ENCODE measurements around the gene MACROD2. TPM values are rescaled to one million over a fixed set of nuclear protein-coding genes. Genes with fewer than 3 reads are reported as not detected.

Gene MACROD2
- total and polyA plus RNA-seq, 2 donors (not counting 1 experiment from before 2014, with no cell fraction given) = 5.3 to 6.7 TPM

- no peak overlapping the region for H2AFZ ChIP-seq (ENCODE audit: insufficient read depth, low read depth, low read length, poor library complexity, severe bottlenecking)
- 71% methylated on average over 1 of the region's 1 CpG for WGBS (ENCODE audit: insufficient coverage)
- H3K4me3 ChIP-seq (ENCODE audit: control extremely low read depth in 1 of 5, extremely low read depth in 1 of 5, insufficient read depth in 1 of 5, low read depth in 2 of 5, low read length in 4 of 5) = no peak overlapping the region
- no peak overlapping the region for H3K27ac Mint-ChIP-seq
- ChIA-PET CTCF (no interaction called here), POLR2A (no interaction called here)
- TF ChIP-seq EZH2 (IDR thresholded peaks at IDR 0.05; ENCODE audit: borderline replicate concordance, insufficient read depth, low read depth, low read length, poor library complexity, severe bottlenecking) (no peak), CTCF (IDR thresholded peaks at IDR 0.05) (no peak)
- no peaks in the 10 kb centered on the region for H3K27me3 ChIP-seq (replicated peaks in 1 of 4; ENCODE audit: control extremely low read depth in 1 of 4, control insufficient read depth in 3 of 4, insufficient read depth in 4 of 4, low read length in 3 of 4)
- no peaks in the 10 kb centered on the region for H3K9me3 ChIP-seq (ENCODE audit: control extremely low read depth in 1 of 3, control insufficient read depth in 2 of 3, insufficient read depth in 1 of 3, low read length in 2 of 3)
- no peaks in the 10 kb centered on the region for H4K20me1 ChIP-seq (ENCODE audit: control insufficient read depth, insufficient read depth, low read length, poor library complexity, severe bottlenecking)
- no peaks in the 10 kb centered on the region for H3K79me2 ChIP-seq (ENCODE audit: control insufficient read depth, insufficient read depth, low read length)
- no peak overlapping the region for H3K4me3 Mint-ChIP-seq
- peaks cover 17% of the 10 kb centered on the region for H3K4me1 Mint-ChIP-seq
- no peak for ATAC-seq (ENCODE audit: low read depth)
- peaks cover 6% of the 10 kb centered on the region in 2 donors for H3K4me1 ChIP-seq (ENCODE audit: control insufficient read depth in 2 of 2, insufficient read depth in 2 of 2, low read length in 2 of 2)
- no peak overlapping the region for H3K4me2 ChIP-seq (replicated peaks; ENCODE audit: low read depth, low read length, poor library complexity, severe bottlenecking)
- no peaks in the 10 kb centered on the region for H3K36me3 ChIP-seq (replicated peaks in 1 of 2; ENCODE audit: control extremely low read depth in 1 of 2, control insufficient read depth in 1 of 2, extremely low read depth in 1 of 2, insufficient read depth in 2 of 2, low read length in 1 of 2)
- DNase-seq = no peak
- no peaks in the 10 kb centered on the region for H3K9me3 Mint-ChIP-seq (ENCODE audit: insufficient read depth)
- no peaks in the 10 kb centered on the region for H3K27me3 Mint-ChIP-seq
- H3K9ac ChIP-seq (ENCODE audit: low read length) = no peak overlapping the region
- intact Hi-C loops (cut with micrococcal nuclease) = no loop called here
- no peak overlapping the region for H3K27ac ChIP-seq (ENCODE audit: low read length in 2 of 2)
These were observed 1332.8 kb downstream of the MACROD2 start for GRCh38 chr20:15328084-15328483.

- Histone ChIP-seq H2AFZ (ENCODE audit: insufficient read depth, low read depth, low read length, poor library complexity, severe bottlenecking) (peak overlapping the region; percentile 60), H3K4me3 (ENCODE audit: control extremely low read depth in 1 of 5, extremely low read depth in 1 of 5, insufficient read depth in 1 of 5, low read depth in 2 of 5, low read length in 4 of 5) (peak overlapping the region in 4 of 5 experiments; percentile 9 to 43 (median 32)), H4K20me1 (ENCODE audit: control insufficient read depth, insufficient read depth, low read length, poor library complexity, severe bottlenecking) (no peaks in the 10 kb centered on the region), H3K27ac (ENCODE audit: low read length in 2 of 2) (peak overlapping the region; percentile 41 to 77), H3K9me3 (ENCODE audit: control extremely low read depth in 1 of 3, control insufficient read depth in 2 of 3, insufficient read depth in 1 of 3, low read length in 2 of 3) (no peaks in the 10 kb centered on the region), H3K27me3 (replicated peaks in 1 of 4; ENCODE audit: control extremely low read depth in 1 of 4, control insufficient read depth in 3 of 4, insufficient read depth in 4 of 4, low read length in 3 of 4) (no peaks in the 10 kb centered on the region), H3K4me1 (ENCODE audit: control insufficient read depth in 2 of 2, insufficient read depth in 2 of 2, low read length in 2 of 2) (peaks cover 10 to 14% of the 10 kb centered on the region in 2 donors), H3K79me2 (ENCODE audit: control insufficient read depth, insufficient read depth, low read length) (peaks cover 8% of the 10 kb centered on the region), H3K36me3 (replicated peaks in 1 of 2; ENCODE audit: control extremely low read depth in 1 of 2, control insufficient read depth in 1 of 2, extremely low read depth in 1 of 2, insufficient read depth in 2 of 2, low read length in 1 of 2) (no peaks in the 10 kb centered on the region), H3K9ac (ENCODE audit: low read length) (peak overlapping the region; percentile 43), H3K4me2 (replicated peaks; ENCODE audit: low read depth, low read length, poor library complexity, severe bottlenecking) (peak overlapping the region; percentile 67)
- H3K4me3 Mint-ChIP-seq = peak overlapping the region; percentile 71
- peak overlapping the region; percentile 87 for H3K27ac Mint-ChIP-seq
- ChIA-PET CTCF (interaction anchor here (0.9 to 1.0 kb wide), 2 partner anchors 8 to 322 kb away, joined by 3 to 4 read pairs; no protein-coding TSS in a partner anchor), POLR2A (no interaction called here)
- peaks cover 30% of the 10 kb centered on the region for H3K4me1 Mint-ChIP-seq
- H3K27me3 Mint-ChIP-seq = no peaks in the 10 kb centered on the region
- no CpG with 5 or more reads among the region's 1 CpG for WGBS (ENCODE audit: insufficient coverage)
- no peak for TF ChIP-seq CTCF (IDR thresholded peaks at IDR 0.05)
- no peak for TF ChIP-seq EZH2 (IDR thresholded peaks at IDR 0.05; ENCODE audit: borderline replicate concordance, insufficient read depth, low read depth, low read length, poor library complexity, severe bottlenecking)
- intact Hi-C loops (cut with micrococcal nuclease) = loop anchor here (2.0 kb wide), 1 partner anchor 14 kb away; no protein-coding TSS in a partner anchor
- no peaks in the 10 kb centered on the region for H3K9me3 Mint-ChIP-seq (ENCODE audit: insufficient read depth)
- DNase-seq = peak; percentile 15
- ATAC-seq (ENCODE audit: low read depth) = peak; percentile 45
These were observed 1337.4 kb downstream of the MACROD2 start for GRCh38 chr20:15332711-15333160.
